MCF 10A (cell line): ENCODE results near the gene KCNJ16. TPM values are rescaled to one million over a fixed set of nuclear protein-coding genes. Genes with fewer than 3 reads are reported as not detected.

Experiments
- BruUV-seq: library from RNA; stranded (reverse); fragments of 400-500 nt; replicated peaks from 2 replicates; lab custom pipeline; 2021; lab: Mats Ljungman, UMichigan
- CTCF ChIA-PET: fragments of 300-600 bp; sonication (Branson Sonifier 250); formaldehyde crosslinking; extraction: SDS; loops from one replicate; lab custom pipeline; 2021; ENCODE audit warnings: antibody characterized with exemption, inconsistent platforms; lab: Yijun Ruan, JAX
- POLR2A ChIA-PET: fragments of 300-600, 350-650 bp; sonication (Branson Sonifier 250); formaldehyde crosslinking; extraction: SDS; loops from one replicate; lab custom pipeline; 2020; ENCODE audit warnings: antibody characterized with exemption, inconsistent platforms; lab: Yijun Ruan, JAX
- DNase-seq: peaks from one replicate; pipeline ENCODE4 v3.0.0-alpha.2; 2018; ENCODE audit not compliant: unreplicated experiment
- H3K27ac Mint-ChIP-seq: one replicate; pipeline ENCODE4 v1.8.0; 2022; ENCODE audit warnings: mild to moderate bottlenecking, low read depth, mixed read lengths; ENCODE audit not compliant: unreplicated experiment
- H3K27me3 Mint-ChIP-seq: one replicate; pipeline ENCODE4 v1.8.0; 2022; ENCODE audit warnings: mixed read lengths; ENCODE audit not compliant: insufficient read depth, unreplicated experiment
- H3K36me3 Mint-ChIP-seq: one replicate; pipeline ENCODE4 v1.8.0; 2022; ENCODE audit warnings: mild to moderate bottlenecking, moderate library complexity, mixed read lengths; ENCODE audit not compliant: insufficient read depth, unreplicated experiment
- H3K4me1 Mint-ChIP-seq: one replicate; pipeline ENCODE4 v1.8.0; 2022; ENCODE audit warnings: mixed read lengths; ENCODE audit not compliant: insufficient read depth, unreplicated experiment
- H3K4me3 Mint-ChIP-seq: one replicate; pipeline ENCODE4 v1.8.0; 2022; ENCODE audit warnings: mild to moderate bottlenecking, moderate library complexity, mixed read lengths; ENCODE audit not compliant: unreplicated experiment
- H3K9me3 Mint-ChIP-seq: one replicate; pipeline ENCODE4 v1.8.0; 2022; ENCODE audit warnings: mixed read lengths; ENCODE audit not compliant: unreplicated experiment
- CTCF ChIP-seq: fragments of 200-600 bp; IDR thresholded peaks from one replicate; pipeline ENCODE4 v1.8.0; 2022; ENCODE audit warnings: antibody characterized with exemption, mild to moderate bottlenecking; ENCODE audit not compliant: unreplicated experiment
- intact Hi-C: fragments of 100-400 bp; cut with micrococcal nuclease; formaldehyde crosslinking; loops from 2 replicates; pipeline ENCODE4 v1.14.1; 2022
- total RNA-seq: library from RNA; stranded (reverse); gene quantifications from 2 replicates; pipeline ENCODE4 v1.2.3, GENCODE V29; 2022

Gene KCNJ16
- total RNA-seq, 1 experiment from 2014 or later = 0.42 TPM

GRCh38 chr17:70173681-70174080, 98.7 kb downstream of the KCNJ16 start:
- H3K27ac Mint-ChIP-seq = no peak overlapping the region
- BruUV-seq = no TSS peak
- H3K4me3 Mint-ChIP-seq = no peak overlapping the region
- H3K27me3 Mint-ChIP-seq = no peaks in the 10 kb centered on the region
- POLR2A ChIA-PET = interaction anchor here (0.8 kb wide), 1 partner anchor 228 kb away, joined by 3 read pairs; no protein-coding TSS in a partner anchor
- intact Hi-C loops = no loop called here
- CTCF ChIA-PET = interaction anchor here (0.6 kb wide), 1 partner anchor 378 kb away, joined by 3 read pairs; no protein-coding TSS in a partner anchor
- peaks cover 29% of the 10 kb centered on the region for H3K4me1 Mint-ChIP-seq
- no peaks in the 10 kb centered on the region for H3K9me3 Mint-ChIP-seq
- DNase-seq = no peak
- H3K36me3 Mint-ChIP-seq = peaks cover 9% of the 10 kb centered on the region
- TF ChIP-seq CTCF = no peak

DNA sequence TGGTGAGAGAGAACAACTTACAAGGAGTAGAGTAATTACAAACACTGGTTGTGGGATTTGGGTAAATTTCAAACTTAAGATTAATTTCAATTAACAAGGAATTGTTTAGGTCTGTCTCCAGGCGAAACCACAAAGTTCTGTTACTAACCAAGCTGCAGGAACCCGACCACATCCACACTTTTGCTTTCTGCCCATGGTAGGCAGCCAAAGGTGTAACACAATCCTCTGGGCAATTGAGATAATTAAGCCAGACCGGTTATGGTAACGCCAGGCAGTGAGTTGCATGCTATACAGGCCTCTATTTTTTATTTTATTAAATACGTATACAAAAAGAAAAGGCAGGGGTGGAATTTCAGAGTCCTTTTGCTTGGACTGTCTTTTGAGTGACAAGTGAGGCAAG, 106.4 kb downstream of the KCNJ16 start:
- no peak for DNase-seq
- ChIA-PET CTCF (interaction anchor here (0.6 kb wide), 2 partner anchors 52 to 497 kb away, joined by 3 to 4 read pairs; no protein-coding TSS in a partner anchor), POLR2A (interaction anchor here (0.6 to 2.1 kb wide), 3 partner anchors 9 to 225 kb away, joined by 3 to 8 read pairs (median 4); no protein-coding TSS in a partner anchor)
- H3K4me1 Mint-ChIP-seq = peaks cover 16% of the 10 kb centered on the region
- no peaks in the 10 kb centered on the region for H3K9me3 Mint-ChIP-seq
- H3K27me3 Mint-ChIP-seq = no peaks in the 10 kb centered on the region
- intact Hi-C loops = loop anchor here (10.0 kb wide), 1 partner anchor 223 kb away; no protein-coding TSS in a partner anchor
- H3K4me3 Mint-ChIP-seq = no peak overlapping the region
- no peak for TF ChIP-seq CTCF
- H3K36me3 Mint-ChIP-seq = peaks cover 6% of the 10 kb centered on the region
- no TSS peak for BruUV-seq
- no peak overlapping the region for H3K27ac Mint-ChIP-seq

GRCh38 chr17:70181866-70182265, 106.8 kb downstream of the KCNJ16 start:
- Mint-ChIP-seq H3K36me3 (peaks cover 6% of the 10 kb centered on the region), H3K9me3 (no peaks in the 10 kb centered on the region), H3K27me3 (no peaks in the 10 kb centered on the region), H3K4me3 (no peak overlapping the region), H3K27ac (no peak overlapping the region), H3K4me1 (peaks cover 16% of the 10 kb centered on the region)
- no peak for DNase-seq
- intact Hi-C loops = loop anchor here (10.0 kb wide), 1 partner anchor 223 kb away; no protein-coding TSS in a partner anchor
- CTCF ChIA-PET = interaction anchor here (0.6 to 0.7 kb wide), 3 partner anchors 51 to 727 kb away, joined by 3 to 4 read pairs (median 3); no protein-coding TSS in a partner anchor
- no peak for TF ChIP-seq CTCF
- no TSS peak for BruUV-seq
- POLR2A ChIA-PET = interaction anchor here (0.6 to 2.1 kb wide), 3 partner anchors 10 to 224 kb away, joined by 3 to 8 read pairs (median 4); no protein-coding TSS in a partner anchor

GRCh38 chr17:70183508-70183907, 108.5 kb downstream of the KCNJ16 start:
- Mint-ChIP-seq H3K9me3 (no peaks in the 10 kb centered on the region), H3K4me1 (peaks cover 16% of the 10 kb centered on the region), H3K27me3 (no peaks in the 10 kb centered on the region), H3K4me3 (no peak overlapping the region), H3K27ac (no peak overlapping the region), H3K36me3 (peaks cover 6% of the 10 kb centered on the region)
- ChIA-PET CTCF (no interaction called here), POLR2A (no interaction called here)
- DNase-seq = no peak
- no peak for TF ChIP-seq CTCF
- BruUV-seq = no TSS peak
- intact Hi-C loops = loop anchor here (10.0 kb wide), 1 partner anchor 221 kb away; no protein-coding TSS in a partner anchor
